ENCODE measurements around the gene PMEPA1.
A peak's percentile ranks its signal among the peaks of the same experiment; 100 is the strongest.

Gene PMEPA1

GRCh38 chr20:57609842-57610167, 100.0 kb downstream of the PMEPA1 start:
- no peak for DNase-seq (ENCODE audit: low read depth, low spot score)
- H3K4me3 ChIP-seq (ENCODE audit: insufficient read length, low read depth), result no peak overlapping the region
- H3K9ac ChIP-seq (ENCODE audit: insufficient read length, low read depth), result peak overlapping the region; percentile 3
- H3K4me1 ChIP-seq (ENCODE audit: insufficient read depth, insufficient read length), result peaks cover 3% of the 10 kb centered on the region
- no peaks in the 10 kb centered on the region for H3K27me3 ChIP-seq (ENCODE audit: insufficient read depth, insufficient read length)
- H3K9me3 ChIP-seq (ENCODE audit: insufficient read depth, low read length), result no peaks in the 10 kb centered on the region
- no peaks in the 10 kb centered on the region for H3K36me3 ChIP-seq (ENCODE audit: insufficient read depth, insufficient read length, low read length)
- TF ChIP-seq YY1 (IDR thresholded peaks at IDR 0.05; ENCODE audit: insufficient read depth, insufficient read length) (no peak), SUZ12 (IDR thresholded peaks at IDR 0.05; ENCODE audit: extremely low read depth, insufficient read depth, insufficient read length) (no peak), ZNF274 (IDR thresholded peaks at IDR 0.05; ENCODE audit: low read depth, low read length) (no peak)

DNA sequence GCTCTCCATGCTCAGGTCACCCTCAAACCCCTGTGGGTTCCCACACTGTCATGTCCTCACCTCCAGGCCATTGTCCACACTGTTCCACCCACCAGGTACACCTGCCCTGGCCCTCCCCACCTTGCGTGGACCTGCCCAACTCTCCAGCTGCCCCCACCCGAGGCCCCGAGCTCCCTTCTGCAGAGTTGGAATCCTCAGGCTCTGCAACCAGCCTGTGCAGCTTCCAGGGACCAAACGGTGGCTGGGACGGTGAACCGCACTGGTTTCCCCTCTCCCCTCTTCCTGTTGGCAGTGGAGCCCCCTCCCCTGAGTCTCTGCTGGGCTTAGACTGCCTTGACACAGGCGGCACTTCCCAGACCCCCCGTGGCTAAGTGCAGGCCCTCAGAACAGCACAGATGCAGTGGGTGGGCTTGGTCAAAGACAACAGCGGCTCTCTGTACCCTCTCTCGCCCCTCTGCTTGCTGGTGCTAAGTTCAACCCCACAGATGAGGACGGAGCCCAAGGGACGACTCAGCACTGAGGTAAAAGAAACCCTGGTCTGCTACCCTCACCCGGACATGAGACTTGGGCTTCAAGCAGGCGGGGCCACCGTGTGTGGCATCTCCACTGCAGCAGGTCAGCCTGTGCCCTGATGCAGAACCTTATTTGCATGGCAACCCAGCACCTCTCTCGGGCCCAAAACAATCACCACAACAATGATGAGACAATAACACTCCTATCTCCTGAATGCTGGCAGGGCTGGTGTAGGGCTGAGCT, 100.6 kb downstream of the PMEPA1 start:
- H3K36me3 ChIP-seq (ENCODE audit: insufficient read depth, insufficient read length, low read length), result no peaks in the 10 kb centered on the region
- no peak for TF ChIP-seq YY1 (IDR thresholded peaks at IDR 0.05; ENCODE audit: insufficient read depth, insufficient read length)
- no peak for TF ChIP-seq ZNF274 (IDR thresholded peaks at IDR 0.05; ENCODE audit: low read depth, low read length)
- TF ChIP-seq SUZ12 (IDR thresholded peaks at IDR 0.05; ENCODE audit: extremely low read depth, insufficient read depth, insufficient read length), result no peak
- H3K9me3 ChIP-seq (ENCODE audit: insufficient read depth, low read length), result no peaks in the 10 kb centered on the region
- DNase-seq (ENCODE audit: low read depth, low spot score), result no peak
- H3K27me3 ChIP-seq (ENCODE audit: insufficient read depth, insufficient read length), result no peaks in the 10 kb centered on the region
- H3K4me3 ChIP-seq (ENCODE audit: insufficient read length, low read depth), result no peak overlapping the region
- no peak overlapping the region for H3K9ac ChIP-seq (ENCODE audit: insufficient read length, low read depth)
- H3K4me1 ChIP-seq (ENCODE audit: insufficient read depth, insufficient read length), result peaks cover 3% of the 10 kb centered on the region

DNA sequence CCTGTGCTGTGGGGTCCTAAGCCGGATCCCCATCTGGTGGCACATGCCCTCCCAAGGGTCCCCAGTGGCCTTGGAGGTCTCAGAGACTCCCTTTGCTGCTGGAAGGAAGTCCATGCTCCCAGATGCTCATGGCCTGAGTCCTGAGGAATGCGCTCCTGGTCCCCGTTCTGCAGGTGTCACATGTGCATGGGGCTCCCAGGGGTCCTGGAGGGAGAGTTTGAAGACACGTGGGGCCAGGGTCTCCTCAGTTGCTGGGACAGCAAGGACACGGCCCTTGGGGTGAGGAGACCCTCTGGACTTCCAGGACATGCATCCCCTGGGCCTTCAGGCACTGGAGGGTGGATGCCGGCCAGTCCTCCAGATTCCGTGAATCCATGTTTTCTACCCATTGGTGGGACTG, 101.3 kb downstream of the PMEPA1 start:
- TF ChIP-seq ZNF274 (IDR thresholded peaks at IDR 0.05; ENCODE audit: low read depth, low read length) (no peak), YY1 (IDR thresholded peaks at IDR 0.05; ENCODE audit: insufficient read depth, insufficient read length) (no peak), SUZ12 (IDR thresholded peaks at IDR 0.05; ENCODE audit: extremely low read depth, insufficient read depth, insufficient read length) (no peak)
- no peaks in the 10 kb centered on the region for H3K9me3 ChIP-seq (ENCODE audit: insufficient read depth, low read length)
- H3K4me1 ChIP-seq (ENCODE audit: insufficient read depth, insufficient read length), result peaks cover 3% of the 10 kb centered on the region
- DNase-seq (ENCODE audit: low read depth, low spot score), result no peak
- H3K4me3 ChIP-seq (ENCODE audit: insufficient read length, low read depth), result no peak overlapping the region
- H3K27me3 ChIP-seq (ENCODE audit: insufficient read depth, insufficient read length), result no peaks in the 10 kb centered on the region
- no peak overlapping the region for H3K9ac ChIP-seq (ENCODE audit: insufficient read length, low read depth)
- H3K36me3 ChIP-seq (ENCODE audit: insufficient read depth, insufficient read length, low read length), result no peaks in the 10 kb centered on the region

- TF ChIP-seq SUZ12 (IDR thresholded peaks at IDR 0.05; ENCODE audit: extremely low read depth, insufficient read depth, insufficient read length) (no peak), ZNF274 (IDR thresholded peaks at IDR 0.05; ENCODE audit: low read depth, low read length) (no peak), YY1 (IDR thresholded peaks at IDR 0.05; ENCODE audit: insufficient read depth, insufficient read length) (no peak)
- H3K9ac ChIP-seq (ENCODE audit: insufficient read length, low read depth), result no peak overlapping the region
- H3K27me3 ChIP-seq (ENCODE audit: insufficient read depth, insufficient read length), result no peaks in the 10 kb centered on the region
- H3K4me3 ChIP-seq (ENCODE audit: insufficient read length, low read depth), result no peak overlapping the region
- H3K4me1 ChIP-seq (ENCODE audit: insufficient read depth, insufficient read length), result peaks cover 6% of the 10 kb centered on the region
- no peaks in the 10 kb centered on the region for H3K9me3 ChIP-seq (ENCODE audit: insufficient read depth, low read length)
- DNase-seq (ENCODE audit: low read depth, low spot score), result no peak
- no peaks in the 10 kb centered on the region for H3K36me3 ChIP-seq (ENCODE audit: insufficient read depth, insufficient read length, low read length)
Observed at GRCh38 chr20:57605878-57606277, 103.9 kb downstream of the PMEPA1 start.

DNA sequence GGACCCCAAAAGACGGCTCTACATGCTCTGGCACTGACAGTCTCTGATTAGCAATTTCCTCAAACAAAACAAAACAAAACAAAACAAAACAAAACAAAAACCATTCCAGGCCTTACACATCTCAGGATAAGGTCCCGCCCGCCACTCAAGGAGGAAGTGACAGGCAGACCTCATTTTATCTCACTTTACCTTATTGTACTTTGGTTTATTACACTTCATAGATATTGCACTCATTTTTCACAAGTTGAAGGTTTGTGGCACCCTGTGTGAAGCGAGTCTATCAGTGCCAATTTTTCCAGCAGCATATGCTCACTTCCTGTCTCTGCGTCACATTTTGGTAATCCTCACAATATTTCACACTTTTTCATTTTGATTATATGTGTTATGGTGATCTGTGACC, 104.8 kb downstream of the PMEPA1 start:
- H3K4me1 ChIP-seq (ENCODE audit: insufficient read depth, insufficient read length), result peaks cover 7% of the 10 kb centered on the region
- no peaks in the 10 kb centered on the region for H3K9me3 ChIP-seq (ENCODE audit: insufficient read depth, low read length)
- no peak overlapping the region for H3K4me3 ChIP-seq (ENCODE audit: insufficient read length, low read depth)
- DNase-seq (ENCODE audit: low read depth, low spot score), result no peak
- no peak for TF ChIP-seq YY1 (IDR thresholded peaks at IDR 0.05; ENCODE audit: insufficient read depth, insufficient read length)
- no peak for TF ChIP-seq ZNF274 (IDR thresholded peaks at IDR 0.05; ENCODE audit: low read depth, low read length)
- no peak for TF ChIP-seq SUZ12 (IDR thresholded peaks at IDR 0.05; ENCODE audit: extremely low read depth, insufficient read depth, insufficient read length)
- H3K27me3 ChIP-seq (ENCODE audit: insufficient read depth, insufficient read length), result no peaks in the 10 kb centered on the region
- H3K9ac ChIP-seq (ENCODE audit: insufficient read length, low read depth), result no peak overlapping the region
- no peaks in the 10 kb centered on the region for H3K36me3 ChIP-seq (ENCODE audit: insufficient read depth, insufficient read length, low read length)

- H3K4me3 ChIP-seq (ENCODE audit: insufficient read length, low read depth), result no peak overlapping the region
- no peaks in the 10 kb centered on the region for H3K36me3 ChIP-seq (ENCODE audit: insufficient read depth, insufficient read length, low read length)
- peaks cover 12% of the 10 kb centered on the region for H3K4me1 ChIP-seq (ENCODE audit: insufficient read depth, insufficient read length)
- no peaks in the 10 kb centered on the region for H3K9me3 ChIP-seq (ENCODE audit: insufficient read depth, low read length)
- no peak for TF ChIP-seq YY1 (IDR thresholded peaks at IDR 0.05; ENCODE audit: insufficient read depth, insufficient read length)
- TF ChIP-seq SUZ12 (IDR thresholded peaks at IDR 0.05; ENCODE audit: extremely low read depth, insufficient read depth, insufficient read length), result no peak
- no peak for TF ChIP-seq ZNF274 (IDR thresholded peaks at IDR 0.05; ENCODE audit: low read depth, low read length)
- H3K27me3 ChIP-seq (ENCODE audit: insufficient read depth, insufficient read length), result no peaks in the 10 kb centered on the region
- H3K9ac ChIP-seq (ENCODE audit: insufficient read length, low read depth), result no peak overlapping the region
- no peak for DNase-seq (ENCODE audit: low read depth, low spot score)
Observed at GRCh38 chr20:57603120-57603519, 106.7 kb downstream of the PMEPA1 start.

GRCh38 chr20:57601737-57602136, 108.1 kb downstream of the PMEPA1 start:
- Histone ChIP-seq H3K4me1 (ENCODE audit: insufficient read depth, insufficient read length) (peaks cover 16% of the 10 kb centered on the region), H3K9ac (ENCODE audit: insufficient read length, low read depth) (no peak overlapping the region), H3K36me3 (ENCODE audit: insufficient read depth, insufficient read length, low read length) (no peaks in the 10 kb centered on the region), H3K27me3 (ENCODE audit: insufficient read depth, insufficient read length) (no peaks in the 10 kb centered on the region), H3K4me3 (ENCODE audit: insufficient read length, low read depth) (no peak overlapping the region), H3K9me3 (ENCODE audit: insufficient read depth, low read length) (no peaks in the 10 kb centered on the region)
- TF ChIP-seq SUZ12 (IDR thresholded peaks at IDR 0.05; ENCODE audit: extremely low read depth, insufficient read depth, insufficient read length) (no peak), YY1 (IDR thresholded peaks at IDR 0.05; ENCODE audit: insufficient read depth, insufficient read length) (no peak), ZNF274 (IDR thresholded peaks at IDR 0.05; ENCODE audit: low read depth, low read length) (no peak)
- DNase-seq (ENCODE audit: low read depth, low spot score), result no peak

Measured in NT2/D1 (cell line).